OCI-LY7 (cell line): ENCODE results near the gene TMEM234.

Source experiments
- EZH2phosphoT487 ChIP-seq: fragments of 200-600 bp; sonication (generic); IDR thresholded peaks from 2 replicates; pipeline ENCODE4 v1.6.1; 2018; ENCODE audit warnings: low read depth, borderline replicate concordance, mild to moderate bottlenecking, mixed run types, antibody characterized with exemption, low read length, moderate library complexity, mixed read lengths
- TF ChIP-seq, protein P1 (sequence below): fragments of 200-600 bp; sonication (generic); conservative IDR thresholded peaks from 2 replicates; pipeline ENCODE4 v1.5.1; 2014; ENCODE audit warnings: mild to moderate bottlenecking, antibody characterized with exemption, low read length, moderate library complexity, mixed read lengths

DNA sequence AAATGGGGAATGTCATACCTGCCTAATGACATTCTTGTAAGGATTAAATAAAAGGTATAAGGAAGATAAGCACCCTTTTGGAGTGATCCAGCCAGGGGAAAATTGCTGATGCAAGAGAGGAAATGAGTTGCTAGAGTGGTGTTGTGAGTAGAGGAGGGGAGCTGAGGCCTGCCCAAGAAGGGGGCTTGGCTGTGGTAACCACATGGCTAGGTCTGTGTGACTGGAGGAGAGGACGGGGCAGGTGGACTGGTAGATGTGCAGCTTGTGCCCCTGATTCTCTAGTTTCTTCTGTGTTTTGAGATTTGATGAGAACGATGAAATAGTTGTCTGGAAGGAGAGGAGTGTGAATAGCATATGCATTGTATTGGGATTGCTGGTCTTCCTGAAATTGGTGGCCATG lies 36.1 kb downstream of the TMEM234 start:
- TF ChIP-seq, protein P1, sequence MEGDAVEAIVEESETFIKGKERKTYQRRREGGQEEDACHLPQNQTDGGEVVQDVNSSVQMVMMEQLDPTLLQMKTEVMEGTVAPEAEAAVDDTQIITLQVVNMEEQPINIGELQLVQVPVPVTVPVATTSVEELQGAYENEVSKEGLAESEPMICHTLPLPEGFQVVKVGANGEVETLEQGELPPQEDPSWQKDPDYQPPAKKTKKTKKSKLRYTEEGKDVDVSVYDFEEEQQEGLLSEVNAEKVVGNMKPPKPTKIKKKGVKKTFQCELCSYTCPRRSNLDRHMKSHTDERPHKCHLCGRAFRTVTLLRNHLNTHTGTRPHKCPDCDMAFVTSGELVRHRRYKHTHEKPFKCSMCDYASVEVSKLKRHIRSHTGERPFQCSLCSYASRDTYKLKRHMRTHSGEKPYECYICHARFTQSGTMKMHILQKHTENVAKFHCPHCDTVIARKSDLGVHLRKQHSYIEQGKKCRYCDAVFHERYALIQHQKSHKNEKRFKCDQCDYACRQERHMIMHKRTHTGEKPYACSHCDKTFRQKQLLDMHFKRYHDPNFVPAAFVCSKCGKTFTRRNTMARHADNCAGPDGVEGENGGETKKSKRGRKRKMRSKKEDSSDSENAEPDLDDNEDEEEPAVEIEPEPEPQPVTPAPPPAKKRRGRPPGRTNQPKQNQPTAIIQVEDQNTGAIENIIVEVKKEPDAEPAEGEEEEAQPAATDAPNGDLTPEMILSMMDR = no peak
- TF ChIP-seq EZH2phosphoT487 = no peak
